H1 (cell line): ENCODE results near the gene TP53I11. TPM values are rescaled to one million over a fixed set of nuclear protein-coding genes. Genes with fewer than 3 reads are reported as not detected.

Experiments used
- FOSL1 ChIP-seq: IDR thresholded peaks from 2 replicates; pipeline ENCODE4 v1.6.1; 2011; ENCODE audit warnings: mild to moderate bottlenecking, low read depth, low read length, moderate library complexity; ENCODE audit not compliant: insufficient read depth
- JUN ChIP-seq: IDR thresholded peaks from 2 replicates; pipeline ENCODE4 v1.6.1; 2011; ENCODE audit warnings: low read depth, mild to moderate bottlenecking, improper control_type of control experiment, low read length
- KDM4A ChIP-seq: IDR thresholded peaks from one replicate; pipeline ENCODE4 v1.7.1; 2012; ENCODE audit warnings: low read depth, mild to moderate bottlenecking, moderate library complexity, low read length, inconsistent platforms; ENCODE audit not compliant: severe bottlenecking
- KDM5A ChIP-seq: fragments of 200-600 bp; IDR thresholded peaks from 2 replicates; pipeline ENCODE4 v1.7.1; 2012; ENCODE audit warnings: mild to moderate bottlenecking, low read length, inconsistent platforms, mixed read lengths
- NANOG ChIP-seq: IDR thresholded peaks from 2 replicates; pipeline ENCODE4 v1.6.1; 2011; ENCODE audit warnings: low read length, low read depth, mild to moderate bottlenecking, inconsistent platforms; ENCODE audit not compliant: insufficient read depth, poor library complexity, severe bottlenecking
- ZNF274 ChIP-seq: IDR thresholded peaks from 2 replicates; pipeline ENCODE4 v1.7.0; 2012; ENCODE audit warnings: low read length, borderline replicate concordance; ENCODE audit errors: extremely low read depth
- polyA plus RNA-seq, 7 experiments: library from polyadenylated mRNA; depleted of rRNA in 3 of 7; stranded (reverse) in 5 of 7; unstranded in 2 of 7; fragments of >200 nt in 5 of 7; fragments of 200-250 nt in 2 of 7; gene quantifications; 1 replicate in 5 of 7; 2 replicates in 1 of 7; 4 replicates in 1 of 7; pipeline versions ENCODE4 v1.2.1 to v1.2.3, GENCODE V29; 2011 to 2013; ENCODE audit warnings: missing spikeins in 2 of 7, mixed read lengths in 2 of 7
- total RNA-seq: library from RNA; stranded (reverse); fragmentation: NEBNext Ultra II Directional; extraction: Animal tissue kit (Norgen Biotek cat#: 25700); gene quantifications from 2 replicates; pipeline ENCODE4 v1.2.1, GENCODE V29; 2021
- TF ChIP-seq, protein P1 (sequence below): fragments of 300-600 bp; sonication (generic); IDR thresholded peaks from 2 replicates; pipeline ENCODE4 v1.7.1; 2012; ENCODE audit warnings: low read length, moderate library complexity, mild to moderate bottlenecking, inconsistent platforms; ENCODE audit not compliant: insufficient replicate concordance

The TP53I11 gene
- total and polyA plus RNA-seq, 2 of the 8 experiments (the other 6 are each of a cell fraction or from before 2014, with no cell fraction given) = 34.0 to 46.3 TPM

DNA sequence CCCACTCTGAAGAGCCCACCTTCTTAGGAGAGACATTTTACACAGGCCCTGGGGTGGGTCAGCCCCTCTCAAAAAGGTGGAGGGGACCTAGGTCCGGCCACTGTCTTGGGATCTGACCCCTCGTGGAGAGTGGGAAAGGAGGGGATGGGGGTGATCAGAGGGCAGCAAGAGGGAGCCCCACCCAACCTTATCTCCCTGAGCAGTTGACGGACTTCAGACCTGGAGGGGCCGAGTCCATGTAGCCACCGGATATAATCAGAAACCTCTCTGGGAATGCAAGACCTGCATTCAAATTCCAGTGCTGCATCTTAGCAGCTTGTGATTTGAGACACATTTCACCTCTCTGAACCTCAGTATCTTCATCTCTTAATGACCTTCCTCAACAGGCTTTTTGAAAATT is 44.0 kb downstream of the TP53I11 start (continued):
- TF ChIP-seq KDM5A = no peak
- TF ChIP-seq ZNF274 = no peak
- TF ChIP-seq FOSL1 = no peak
- no peak for TF ChIP-seq NANOG
- TF ChIP-seq JUN = no peak
- TF ChIP-seq KDM4A = no peak
- TF ChIP-seq, protein P1, sequence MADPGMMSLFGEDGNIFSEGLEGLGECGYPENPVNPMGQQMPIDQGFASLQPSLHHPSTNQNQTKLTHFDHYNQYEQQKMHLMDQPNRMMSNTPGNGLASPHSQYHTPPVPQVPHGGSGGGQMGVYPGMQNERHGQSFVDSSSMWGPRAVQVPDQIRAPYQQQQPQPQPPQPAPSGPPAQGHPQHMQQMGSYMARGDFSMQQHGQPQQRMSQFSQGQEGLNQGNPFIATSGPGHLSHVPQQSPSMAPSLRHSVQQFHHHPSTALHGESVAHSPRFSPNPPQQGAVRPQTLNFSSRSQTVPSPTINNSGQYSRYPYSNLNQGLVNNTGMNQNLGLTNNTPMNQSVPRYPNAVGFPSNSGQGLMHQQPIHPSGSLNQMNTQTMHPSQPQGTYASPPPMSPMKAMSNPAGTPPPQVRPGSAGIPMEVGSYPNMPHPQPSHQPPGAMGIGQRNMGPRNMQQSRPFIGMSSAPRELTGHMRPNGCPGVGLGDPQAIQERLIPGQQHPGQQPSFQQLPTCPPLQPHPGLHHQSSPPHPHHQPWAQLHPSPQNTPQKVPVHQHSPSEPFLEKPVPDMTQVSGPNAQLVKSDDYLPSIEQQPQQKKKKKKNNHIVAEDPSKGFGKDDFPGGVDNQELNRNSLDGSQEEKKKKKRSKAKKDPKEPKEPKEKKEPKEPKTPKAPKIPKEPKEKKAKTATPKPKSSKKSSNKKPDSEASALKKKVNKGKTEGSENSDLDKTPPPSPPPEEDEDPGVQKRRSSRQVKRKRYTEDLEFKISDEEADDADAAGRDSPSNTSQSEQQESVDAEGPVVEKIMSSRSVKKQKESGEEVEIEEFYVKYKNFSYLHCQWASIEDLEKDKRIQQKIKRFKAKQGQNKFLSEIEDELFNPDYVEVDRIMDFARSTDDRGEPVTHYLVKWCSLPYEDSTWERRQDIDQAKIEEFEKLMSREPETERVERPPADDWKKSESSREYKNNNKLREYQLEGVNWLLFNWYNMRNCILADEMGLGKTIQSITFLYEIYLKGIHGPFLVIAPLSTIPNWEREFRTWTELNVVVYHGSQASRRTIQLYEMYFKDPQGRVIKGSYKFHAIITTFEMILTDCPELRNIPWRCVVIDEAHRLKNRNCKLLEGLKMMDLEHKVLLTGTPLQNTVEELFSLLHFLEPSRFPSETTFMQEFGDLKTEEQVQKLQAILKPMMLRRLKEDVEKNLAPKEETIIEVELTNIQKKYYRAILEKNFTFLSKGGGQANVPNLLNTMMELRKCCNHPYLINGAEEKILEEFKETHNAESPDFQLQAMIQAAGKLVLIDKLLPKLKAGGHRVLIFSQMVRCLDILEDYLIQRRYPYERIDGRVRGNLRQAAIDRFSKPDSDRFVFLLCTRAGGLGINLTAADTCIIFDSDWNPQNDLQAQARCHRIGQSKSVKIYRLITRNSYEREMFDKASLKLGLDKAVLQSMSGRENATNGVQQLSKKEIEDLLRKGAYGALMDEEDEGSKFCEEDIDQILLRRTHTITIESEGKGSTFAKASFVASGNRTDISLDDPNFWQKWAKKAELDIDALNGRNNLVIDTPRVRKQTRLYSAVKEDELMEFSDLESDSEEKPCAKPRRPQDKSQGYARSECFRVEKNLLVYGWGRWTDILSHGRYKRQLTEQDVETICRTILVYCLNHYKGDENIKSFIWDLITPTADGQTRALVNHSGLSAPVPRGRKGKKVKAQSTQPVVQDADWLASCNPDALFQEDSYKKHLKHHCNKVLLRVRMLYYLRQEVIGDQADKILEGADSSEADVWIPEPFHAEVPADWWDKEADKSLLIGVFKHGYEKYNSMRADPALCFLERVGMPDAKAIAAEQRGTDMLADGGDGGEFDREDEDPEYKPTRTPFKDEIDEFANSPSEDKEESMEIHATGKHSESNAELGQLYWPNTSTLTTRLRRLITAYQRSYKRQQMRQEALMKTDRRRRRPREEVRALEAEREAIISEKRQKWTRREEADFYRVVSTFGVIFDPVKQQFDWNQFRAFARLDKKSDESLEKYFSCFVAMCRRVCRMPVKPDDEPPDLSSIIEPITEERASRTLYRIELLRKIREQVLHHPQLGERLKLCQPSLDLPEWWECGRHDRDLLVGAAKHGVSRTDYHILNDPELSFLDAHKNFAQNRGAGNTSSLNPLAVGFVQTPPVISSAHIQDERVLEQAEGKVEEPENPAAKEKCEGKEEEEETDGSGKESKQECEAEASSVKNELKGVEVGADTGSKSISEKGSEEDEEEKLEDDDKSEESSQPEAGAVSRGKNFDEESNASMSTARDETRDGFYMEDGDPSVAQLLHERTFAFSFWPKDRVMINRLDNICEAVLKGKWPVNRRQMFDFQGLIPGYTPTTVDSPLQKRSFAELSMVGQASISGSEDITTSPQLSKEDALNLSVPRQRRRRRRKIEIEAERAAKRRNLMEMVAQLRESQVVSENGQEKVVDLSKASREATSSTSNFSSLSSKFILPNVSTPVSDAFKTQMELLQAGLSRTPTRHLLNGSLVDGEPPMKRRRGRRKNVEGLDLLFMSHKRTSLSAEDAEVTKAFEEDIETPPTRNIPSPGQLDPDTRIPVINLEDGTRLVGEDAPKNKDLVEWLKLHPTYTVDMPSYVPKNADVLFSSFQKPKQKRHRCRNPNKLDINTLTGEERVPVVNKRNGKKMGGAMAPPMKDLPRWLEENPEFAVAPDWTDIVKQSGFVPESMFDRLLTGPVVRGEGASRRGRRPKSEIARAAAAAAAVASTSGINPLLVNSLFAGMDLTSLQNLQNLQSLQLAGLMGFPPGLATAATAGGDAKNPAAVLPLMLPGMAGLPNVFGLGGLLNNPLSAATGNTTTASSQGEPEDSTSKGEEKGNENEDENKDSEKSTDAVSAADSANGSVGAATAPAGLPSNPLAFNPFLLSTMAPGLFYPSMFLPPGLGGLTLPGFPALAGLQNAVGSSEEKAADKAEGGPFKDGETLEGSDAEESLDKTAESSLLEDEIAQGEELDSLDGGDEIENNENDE = no peak
- TF ChIP-seq, all 59 proteins: peak for 0
